ENCODE results near the gene ALX4. TPM values are rescaled to one million over a fixed set of nuclear protein-coding genes. Genes with fewer than 3 reads are reported as not detected.

The ALX4 gene
- total RNA-seq, 1 donor from 2014 or later, result 3.7 TPM

- DNase-seq, result no peak
Measured at GRCh38 chr11:44243595-44244343, 66.2 kb downstream of the ALX4 start.

GRCh38 chr11:44243086-44243485 is 66.9 kb downstream of the ALX4 start:
- no peak for DNase-seq

- DNase-seq, result no peak
Measured at GRCh38 chr11:44241851-44242250, 68.1 kb downstream of the ALX4 start.

- DNase-seq, result no peak
Measured at GRCh38 chr11:44237156-44237555, 72.8 kb downstream of the ALX4 start.

- no peak for DNase-seq
Measured at GRCh38 chr11:44236296-44236695, 73.6 kb downstream of the ALX4 start.

- peak; percentile 44 for DNase-seq
Measured at GRCh38 chr11:44235765-44236201, 74.2 kb downstream of the ALX4 start.

- DNase-seq, result no peak
Measured at GRCh38 chr11:44229624-44230023, 80.3 kb downstream of the ALX4 start.

- DNase-seq, result no peak
Measured at GRCh38 chr11:44229098-44229497, 80.8 kb downstream of the ALX4 start.

GRCh38 chr11:44228379-44228778 is 81.6 kb downstream of the ALX4 start:
- no peak for DNase-seq

- no peak for DNase-seq
Measured at GRCh38 chr11:44226945-44227344, 83.0 kb downstream of the ALX4 start.

GRCh38 chr11:44226490-44226889 is 83.4 kb downstream of the ALX4 start:
- DNase-seq, result no peak

- DNase-seq, result peak; percentile 15
Measured at GRCh38 chr11:44224867-44225501, 85.0 kb downstream of the ALX4 start.

GRCh38 chr11:44223238-44223637 is 86.7 kb downstream of the ALX4 start:
- DNase-seq, result no peak

- DNase-seq, result no peak
Measured at GRCh38 chr11:44221992-44222391, 87.9 kb downstream of the ALX4 start.

- DNase-seq, result no peak
Measured at GRCh38 chr11:44221456-44221855, 88.5 kb downstream of the ALX4 start.

- DNase-seq, result no peak
Measured at GRCh38 chr11:44219830-44220796, 89.8 kb downstream of the ALX4 start.

- DNase-seq, result peak; percentile 18
Measured at GRCh38 chr11:44217432-44217831, 92.5 kb downstream of the ALX4 start.

- DNase-seq, result no peak
Measured at GRCh38 chr11:44213148-44213547, 96.8 kb downstream of the ALX4 start.

- DNase-seq, result no peak
Measured at GRCh38 chr11:44212128-44212527, 97.8 kb downstream of the ALX4 start.

Data from skin of body (tissue), 2 donors.